Gastrocnemius medialis (tissue), 4 donors: ENCODE data around the gene RAPGEF1. TPM values are rescaled to one million over a fixed set of nuclear protein-coding genes. Genes with fewer than 3 reads are reported as not detected.

Source experiments
- ATAC-seq, 2 donors: fragments of 150-250 bp; one replicate each; pipeline ENCODE4 v1.9.1; 2016
- DNase-seq, 2 donors: peaks; one replicate each; pipeline ENCODE4 v3.0.0-alpha.2; 2019
- H3K27ac ChIP-seq, 4 donors: fragments of 200-600 bp; sonication (generic); 1 replicate in 1 of 4; 2 replicates in 3 of 4; pipeline ENCODE4 v1.5.1; 2016 to 2018; ENCODE audit warnings: mild to moderate bottlenecking in 2 of 4, moderate library complexity in 1 of 4
- H3K27me3 ChIP-seq, 3 donors: fragments of 200-600 bp; sonication (generic) in 2 of 3; 1 replicate in 1 of 3; 2 replicates in 2 of 3; pipeline versions ENCODE4 v1.5.1 to v1.6.0; 2016 to 2019; ENCODE audit warnings: mild to moderate bottlenecking in 1 of 3, moderate library complexity in 1 of 3
- H3K36me3 ChIP-seq, 2 donors: fragments of 200-600 bp; sonication (generic) in 1 of 2; one replicate each; pipeline ENCODE4 v1.5.1; 2017 to 2018
- H3K4me1 ChIP-seq, 2 donors: fragments of 200-600 bp; sonication (generic) in 1 of 2; one replicate each; pipeline ENCODE4 v1.5.1; 2016 to 2017; ENCODE audit warnings: mild to moderate bottlenecking in 2 of 2
- H3K4me3 ChIP-seq, 4 donors: fragments of 200-600 bp; sonication (generic) in 3 of 4; 1 replicate in 1 of 4; 2 replicates in 3 of 4; pipeline ENCODE4 v1.5.1; 2016 to 2019; ENCODE audit warnings: mild to moderate bottlenecking in 2 of 4
- H3K9me3 ChIP-seq, 3 donors: fragments of 200-600 bp; sonication (generic) in 2 of 3; 1 replicate in 1 of 3; 2 replicates in 2 of 3; pipeline ENCODE4 v1.5.1; 2016 to 2019
- CTCF ChIP-seq, 5 experiments: fragments of 450-650 bp in 3 of 5; fragments of 200-600 bp in 2 of 5; sonication (generic) in 2 of 5; IDR thresholded peaks in 4 of 5; conservative IDR thresholded peaks in 1 of 5; 1 replicate in 4 of 5; 2 replicates in 1 of 5; pipeline ENCODE4 v1.5.1; 2016 to 2019; ENCODE audit warnings: antibody characterized with exemption in 5 of 5, mild to moderate bottlenecking in 3 of 5, moderate library complexity in 3 of 5
- POLR2A ChIP-seq, 2 donors: fragments of 450-650 bp; IDR thresholded peaks; one replicate each; pipeline ENCODE4 v1.6.1; 2017; ENCODE audit warnings: antibody characterized with exemption in 2 of 2, mild to moderate bottlenecking in 2 of 2, moderate library complexity in 2 of 2
- in situ Hi-C, 4 donors: fragments of 200-750 bp; cut with MboI; loops; one replicate each; pipeline versions ENCODE4 v1.15.0 to v1.8.0; 2017; ENCODE audit warnings: low sequenced_read_pairs in 4 of 4
- intact Hi-C: fragments of 100-400 bp; cut with DNase I; formaldehyde crosslinking; loops from one replicate; pipeline ENCODE4 v1.15.1; 2023; ENCODE audit warnings: low total_unique reads
- total RNA-seq, 4 donors: library from RNA; depleted of rRNA; stranded (reverse); fragments of >200 nt; gene quantifications; one replicate each; pipeline versions ENCODE4 v1.1.0 to v1.2.3, GENCODE V29; 2016

Gene RAPGEF1
- total RNA-seq, 4 donors from 2014 or later, result 123 to 296 (median 217) TPM

DNA sequence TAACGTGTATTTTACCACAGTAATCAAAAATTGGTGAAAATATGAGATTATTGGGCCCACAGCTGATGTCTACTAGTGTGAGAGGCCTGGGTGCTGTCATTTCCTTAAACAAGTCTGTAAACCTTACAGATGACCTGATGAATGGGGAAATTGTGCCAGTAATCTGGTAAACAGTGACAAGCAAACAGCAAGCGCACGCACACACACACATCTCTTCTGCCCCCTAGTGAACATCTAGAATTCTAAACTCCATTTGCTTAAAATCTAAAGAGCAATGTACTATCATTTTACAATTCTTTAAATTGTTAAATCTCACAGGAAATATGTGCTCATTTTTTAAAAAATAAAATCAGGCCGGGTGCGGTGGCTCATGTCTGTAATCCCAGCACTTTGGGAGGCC, 7.5 kb upstream of the RAPGEF1 start:
- Histone ChIP-seq H3K9me3 (no peaks in the 10 kb centered on the region), H3K4me1 (peaks cover 0 to 10% of the 10 kb centered on the region in 2 donors), H3K27ac (no peak overlapping the region), H3K4me3 (no peak overlapping the region), H3K36me3 (no peaks in the 10 kb centered on the region), H3K27me3 (no peaks in the 10 kb centered on the region)
- in situ Hi-C loops, result loop anchor here (10.0 to 25.0 kb wide), 3 partner anchors 385 to 403 kb away; no protein-coding TSS in a partner anchor
- DNase-seq (peak in 1 of 2 donors; percentile 49), ATAC-seq (peak; percentile 82 to 88)
- intact Hi-C loops, result loop anchor here (2.0 kb wide), 1 partner anchor 397 kb away; no protein-coding TSS in a partner anchor
- TF ChIP-seq CTCF (IDR thresholded peaks at IDR 0.05 in 4 of 5, conservative IDR thresholded peaks at IDR 0.05 in 1 of 5), result peak; percentile 50 to 75 (median 67)
- no peak for TF ChIP-seq POLR2A (IDR thresholded peaks at IDR 0.05)

DNA sequence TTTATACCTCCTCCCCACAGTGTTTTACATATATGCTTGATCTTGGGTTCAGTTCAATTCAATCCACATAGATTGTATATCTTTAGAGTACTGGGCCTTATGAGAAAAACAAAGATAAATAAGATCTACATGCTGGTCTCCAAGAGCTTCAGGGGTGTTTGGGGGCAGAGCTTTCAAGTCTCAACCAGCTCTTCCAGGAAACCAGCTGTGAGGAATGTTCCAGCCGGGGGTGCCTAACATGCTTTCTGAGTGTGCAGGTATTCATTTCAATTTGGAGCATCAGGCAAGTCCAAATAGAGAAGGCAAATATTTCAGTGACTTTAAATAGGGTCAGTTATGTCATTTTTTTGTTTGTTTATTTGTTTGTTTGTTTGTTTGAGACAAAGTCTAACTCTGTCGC, 5.7 kb upstream of the RAPGEF1 start:
- no peak for TF ChIP-seq POLR2A (IDR thresholded peaks at IDR 0.05)
- TF ChIP-seq CTCF (IDR thresholded peaks at IDR 0.05 in 4 of 5, conservative IDR thresholded peaks at IDR 0.05 in 1 of 5), result no peak
- intact Hi-C loops, result loop anchor here (2.0 kb wide), 1 partner anchor 395 kb away; no protein-coding TSS in a partner anchor
- in situ Hi-C loops, result loop anchor here (10.0 to 25.0 kb wide), 3 partner anchors 383 to 401 kb away; no protein-coding TSS in a partner anchor
- Histone ChIP-seq H3K9me3 (no peaks in the 10 kb centered on the region), H3K4me3 (no peak overlapping the region), H3K36me3 (no peaks in the 10 kb centered on the region), H3K27me3 (no peaks in the 10 kb centered on the region), H3K27ac (peak overlapping the region in 1 of 4 donors; percentile 21), H3K4me1 (peaks cover 2 to 10% of the 10 kb centered on the region in 2 donors)
- no peak for DNase-seq
- ATAC-seq, result no peak

DNA sequence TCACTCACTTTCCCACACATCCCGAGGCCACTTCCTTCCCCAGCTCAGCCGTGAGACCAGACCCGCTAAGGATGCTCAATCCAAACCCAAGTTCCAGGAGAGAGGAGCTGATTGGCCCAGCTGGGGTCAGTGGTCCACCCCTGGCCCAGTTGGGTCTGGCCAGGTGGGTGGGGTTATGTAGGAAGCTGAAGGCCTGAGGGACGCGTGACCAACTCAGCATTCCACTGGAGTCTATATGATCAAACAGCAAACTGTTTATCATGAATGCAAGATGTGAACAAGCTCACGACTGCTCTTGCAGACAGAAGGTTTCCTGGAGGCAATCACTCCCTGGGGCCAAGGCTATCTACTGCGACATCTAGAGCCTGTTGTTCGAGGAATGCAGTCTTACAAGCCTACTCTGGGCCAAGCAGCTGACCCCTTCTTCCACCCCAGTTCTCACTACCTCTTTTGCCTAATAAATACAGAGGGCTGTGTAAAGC, 4.9 kb upstream of the RAPGEF1 start:
- no peaks in the 10 kb centered on the region for H3K36me3 ChIP-seq
- no peak for TF ChIP-seq CTCF (IDR thresholded peaks at IDR 0.05 in 4 of 5, conservative IDR thresholded peaks at IDR 0.05 in 1 of 5)
- TF ChIP-seq POLR2A (IDR thresholded peaks at IDR 0.05), result no peak
- ATAC-seq (no peak), DNase-seq (no peak)
- peaks cover 5 to 15% of the 10 kb centered on the region in 2 donors for H3K4me1 ChIP-seq
- no peaks in the 10 kb centered on the region for H3K9me3 ChIP-seq
- H3K27me3 ChIP-seq, result no peaks in the 10 kb centered on the region
- in situ Hi-C loops, result loop anchor here (5.0 to 25.0 kb wide), 5 partner anchors 147 to 400 kb away; no protein-coding TSS in a partner anchor
- no peak overlapping the region for H3K4me3 ChIP-seq
- no peak overlapping the region for H3K27ac ChIP-seq
- intact Hi-C loops, result no loop called here

GRCh38 chr9:131744171-131744719, 4.4 kb upstream of the RAPGEF1 start:
- no peak for TF ChIP-seq POLR2A (IDR thresholded peaks at IDR 0.05)
- no peak for TF ChIP-seq CTCF (IDR thresholded peaks at IDR 0.05 in 4 of 5, conservative IDR thresholded peaks at IDR 0.05 in 1 of 5)
- ATAC-seq (no peak), DNase-seq (no peak)
- in situ Hi-C loops, result loop anchor here (5.0 to 25.0 kb wide), 5 partner anchors 147 to 399 kb away; no protein-coding TSS in a partner anchor
- intact Hi-C loops, result no loop called here
- H3K27ac ChIP-seq, result no peak overlapping the region
- peaks cover 5 to 15% of the 10 kb centered on the region in 2 donors for H3K4me1 ChIP-seq
- no peaks in the 10 kb centered on the region for H3K36me3 ChIP-seq
- H3K27me3 ChIP-seq, result no peaks in the 10 kb centered on the region
- H3K4me3 ChIP-seq, result no peak overlapping the region
- H3K9me3 ChIP-seq, result no peaks in the 10 kb centered on the region
